H1 (cell line): Measurements from ENCODE around the gene GRAPL. TPM values are rescaled to one million over a fixed set of nuclear protein-coding genes. Genes with fewer than 3 reads are reported as not detected.
"Not testable (repeated sequence)": the region's sequence is repeated elsewhere in the genome, so short reads cannot be mapped to it uniquely, and the experiment has no call there.

ENCODE experiments used
- CTCF ChIA-PET: fragments of 300-600 bp; sonication (Branson Sonifier 250); formaldehyde crosslinking; loops from one replicate; lab custom pipeline; 2021; ENCODE audit not compliant: partially characterized antibody; lab: Charles Lee
- POLR2A ChIA-PET: fragments of 300-600 bp; sonication (Branson Sonifier 250); formaldehyde crosslinking; loops from one replicate; lab custom pipeline; 2021; ENCODE audit warnings: inconsistent platforms; ENCODE audit not compliant: partially characterized antibody; lab: Charles Lee
- DNase-seq, 2 experiments: peaks; one replicate each; pipeline versions ENCODE4 v3.0.0 to v3.0.0-alpha.2; 2010 to 2022; ENCODE audit warnings: low spot score in 2 of 2, low read depth in 1 of 2, mixed read lengths in 1 of 2
- FAIRE-seq: peaks from 2 replicates; lab custom pipeline; 2011; peaks lifted over from hg19 to GRCh38; lab: Jason Lieb, UNC
- H2AFZ ChIP-seq: 2 replicates; pipeline ENCODE4 v1.8.1; 2012; ENCODE audit warnings: low read length, inconsistent platforms
- H2AK5ac ChIP-seq: 2 replicates; pipeline ENCODE4 v1.6.1; 2013; ENCODE audit warnings: low read depth, low read length
- H2BK120ac ChIP-seq: replicated peaks from 2 replicates; pipeline ENCODE3; 2013; ENCODE audit warnings: low read depth, low read length, inconsistent platforms
- H2BK12ac ChIP-seq: 2 replicates; pipeline ENCODE4 v1.6.1; 2013; ENCODE audit warnings: low read depth, low read length
- H2BK15ac ChIP-seq: 2 replicates; pipeline ENCODE4 v1.6.1; 2013; ENCODE audit warnings: low read length
- H2BK20ac ChIP-seq: 2 replicates; pipeline ENCODE4 v1.6.1; 2013; ENCODE audit warnings: low read length
- H2BK5ac ChIP-seq: 2 replicates; pipeline ENCODE4 v1.6.1; 2013; ENCODE audit warnings: low read depth, low read length
- H3K14ac ChIP-seq: 2 replicates; pipeline ENCODE4 v1.6.1; 2013; ENCODE audit warnings: inconsistent platforms; ENCODE audit not compliant: insufficient read length
- H3K18ac ChIP-seq: 2 replicates; pipeline ENCODE4 v1.6.1; 2013; ENCODE audit warnings: low read length; ENCODE audit errors: extremely low read depth
- H3K23ac ChIP-seq: 2 replicates; pipeline ENCODE4 v1.6.1; 2013; ENCODE audit warnings: inconsistent platforms; ENCODE audit not compliant: insufficient read length
- H3K23me2 ChIP-seq: 2 replicates; pipeline ENCODE4 v1.6.1; 2013; ENCODE audit warnings: low read depth, low read length
- H3K27ac ChIP-seq: 2 replicates; pipeline ENCODE4 v1.6.1; 2011; ENCODE audit warnings: low read depth, low read length, inconsistent platforms
- H3K27me3 ChIP-seq, 4 experiments: replicated peaks in 1 of 4; 1 replicate in 1 of 4; 2 replicates in 3 of 4; pipeline versions ENCODE4 v1.6.1 to v1.8.1; 2011 to 2013; ENCODE audit warnings: low read length in 3 of 4, mild to moderate bottlenecking in 3 of 4, inconsistent platforms in 2 of 4, mixed read lengths in 2 of 4, moderate library complexity in 1 of 4; ENCODE audit not compliant: control insufficient read depth in 3 of 4, insufficient read depth in 3 of 4; ENCODE audit errors: extremely low read depth in 1 of 4
- H3K36me3 ChIP-seq, 4 experiments: 2 replicates each; pipeline versions ENCODE4 v1.6.1 to v1.8.1; 2011 to 2013; ENCODE audit warnings: mild to moderate bottlenecking in 4 of 4, low read length in 3 of 4, moderate library complexity in 2 of 4, control low read depth in 1 of 4, inconsistent platforms in 1 of 4; ENCODE audit not compliant: insufficient read depth in 4 of 4, control insufficient read depth in 2 of 4
- H3K4ac ChIP-seq: replicated peaks from 2 replicates; pipeline ENCODE3; 2013; ENCODE audit warnings: low read length, low read depth, mixed read lengths, inconsistent platforms; ENCODE audit not compliant: insufficient read length
- H3K4me1 ChIP-seq, 4 experiments: replicated peaks in 1 of 4; 1 replicate in 1 of 4; 2 replicates in 3 of 4; pipeline versions ENCODE4 v1.6.1 to v1.8.1; 2011 to 2013; ENCODE audit warnings: low read length in 3 of 4, inconsistent platforms in 2 of 4, mixed read lengths in 1 of 4; ENCODE audit not compliant: insufficient read depth in 4 of 4, control insufficient read depth in 3 of 4
- H3K4me2 ChIP-seq, 2 experiments: 2 replicates each; pipeline versions ENCODE4 v1.6.1 to v1.8.1; 2011 to 2013; ENCODE audit warnings: low read depth in 2 of 2, low read length in 2 of 2, control low read depth in 1 of 2, inconsistent platforms in 1 of 2, mild to moderate bottlenecking in 1 of 2; ENCODE audit not compliant: insufficient read depth in 1 of 2
- H3K4me3 ChIP-seq, 4 experiments: fragments of 200-600, 300-600 bp in 1 of 4; sonication (generic), shearing (Covaris generic), sonication (Bioruptor Twin) in 1 of 4; 2 replicates each; pipeline versions ENCODE4 v1.5.1 to v1.8.1; 2011 to 2016; ENCODE audit warnings: low read length in 4 of 4, low read depth in 3 of 4, control low read depth in 2 of 4, inconsistent platforms in 2 of 4, mild to moderate bottlenecking in 2 of 4, mixed read lengths in 1 of 4, moderate library complexity in 1 of 4; ENCODE audit not compliant: insufficient read depth in 2 of 4; ENCODE audit errors: extremely low read depth in 1 of 4
- H3K56ac ChIP-seq: replicated peaks from 2 replicates; pipeline ENCODE3; 2013; ENCODE audit warnings: low read depth, mild to moderate bottlenecking, mixed read lengths, low read length, inconsistent platforms; ENCODE audit not compliant: insufficient read length
- H3K79me1 ChIP-seq: 2 replicates; pipeline ENCODE4 v1.6.1; 2013; ENCODE audit warnings: low read depth, low read length, control low read depth
- H3K79me2 ChIP-seq, 2 experiments: 2 replicates each; pipeline versions ENCODE4 v1.6.1 to v1.8.1; 2012 to 2013; ENCODE audit warnings: low read length in 2 of 2, mild to moderate bottlenecking in 2 of 2, inconsistent platforms in 1 of 2; ENCODE audit not compliant: insufficient read depth in 2 of 2, control insufficient read depth in 1 of 2
- H3K9ac ChIP-seq, 4 experiments: replicated peaks in 1 of 4; 1 replicate in 1 of 4; 2 replicates in 3 of 4; pipeline versions ENCODE4 v1.6.1 to v1.8.1; 2011 to 2013; ENCODE audit warnings: low read depth in 3 of 4, low read length in 3 of 4, control low read depth in 2 of 4, mild to moderate bottlenecking in 2 of 4, moderate library complexity in 2 of 4, inconsistent platforms in 1 of 4; ENCODE audit errors: extremely low read depth in 1 of 4
- H3K9me3 ChIP-seq, 2 experiments: 2 replicates each; pipeline versions ENCODE4 v1.6.1 to v1.8.1; 2012 to 2013; ENCODE audit warnings: mild to moderate bottlenecking in 2 of 2, moderate library complexity in 2 of 2, control low read depth in 1 of 2, inconsistent platforms in 1 of 2, low read depth in 1 of 2, low read length in 1 of 2, mixed read lengths in 1 of 2; ENCODE audit not compliant: insufficient read depth in 2 of 2
- H4K20me1 ChIP-seq, 2 experiments: replicated peaks in 1 of 2; 2 replicates each; pipeline versions ENCODE3 to v1.8.1; 2011 to 2013; ENCODE audit warnings: inconsistent platforms in 2 of 2, low read length in 2 of 2, mild to moderate bottlenecking in 1 of 2; ENCODE audit not compliant: insufficient read depth in 2 of 2, control insufficient read depth in 1 of 2
- H4K5ac ChIP-seq: 2 replicates; pipeline ENCODE4 v1.6.1; 2013; ENCODE audit warnings: low read length, low read depth, mixed read lengths, inconsistent platforms; ENCODE audit not compliant: insufficient read length
- H4K8ac ChIP-seq: 2 replicates; pipeline ENCODE4 v1.8.0; 2013; ENCODE audit warnings: mild to moderate bottlenecking, moderate library complexity, low read length, inconsistent platforms; ENCODE audit not compliant: insufficient read depth; ENCODE audit errors: extremely low read depth
- H4K91ac ChIP-seq: replicated peaks from 2 replicates; pipeline ENCODE3; 2013; ENCODE audit warnings: low read length, mixed read lengths, inconsistent platforms; ENCODE audit not compliant: insufficient read length
- WGBS, 2 experiments: shearing (Covaris generic) in 1 of 2; methylation state at CpG; one replicate each; pipeline versions ENCODE4 v1.1.6 to v1.1.7; 2013 to 2015; ENCODE audit warnings: low lambda C conversion rate in 2 of 2, mixed read lengths in 2 of 2, inconsistent platforms in 1 of 2, low coverage in 1 of 2, missing lambda C conversion rate in 1 of 2; ENCODE audit not compliant: insufficient replicate concordance in 2 of 2, insufficient coverage in 1 of 2, insufficient read length in 1 of 2; ENCODE audit errors: extremely low coverage in 1 of 2, missing lambda C conversion rate in 1 of 2; 5-methylcytosine and 5-hydroxymethylcytosine counted together
- polyA plus RNA-seq, 7 experiments: library from polyadenylated mRNA; depleted of rRNA in 3 of 7; stranded (reverse) in 5 of 7; unstranded in 2 of 7; fragments of >200 nt in 5 of 7; fragments of 200-250 nt in 2 of 7; gene quantifications; 1 replicate in 5 of 7; 2 replicates in 1 of 7; 4 replicates in 1 of 7; pipeline versions ENCODE4 v1.2.1 to v1.2.3, GENCODE V29; 2011 to 2013; ENCODE audit warnings: missing spikeins in 2 of 7, mixed read lengths in 2 of 7
- total RNA-seq: library from RNA; stranded (reverse); fragmentation: NEBNext Ultra II Directional; extraction: Animal tissue kit (Norgen Biotek cat#: 25700); gene quantifications from 2 replicates; pipeline ENCODE4 v1.2.1, GENCODE V29; 2021

Gene GRAPL
- total and polyA plus RNA-seq, 2 of the 8 experiments (the other 6 are each of a cell fraction or from before 2014, with no cell fraction given), result 0.15 TPM; not detected in 1

DNA sequence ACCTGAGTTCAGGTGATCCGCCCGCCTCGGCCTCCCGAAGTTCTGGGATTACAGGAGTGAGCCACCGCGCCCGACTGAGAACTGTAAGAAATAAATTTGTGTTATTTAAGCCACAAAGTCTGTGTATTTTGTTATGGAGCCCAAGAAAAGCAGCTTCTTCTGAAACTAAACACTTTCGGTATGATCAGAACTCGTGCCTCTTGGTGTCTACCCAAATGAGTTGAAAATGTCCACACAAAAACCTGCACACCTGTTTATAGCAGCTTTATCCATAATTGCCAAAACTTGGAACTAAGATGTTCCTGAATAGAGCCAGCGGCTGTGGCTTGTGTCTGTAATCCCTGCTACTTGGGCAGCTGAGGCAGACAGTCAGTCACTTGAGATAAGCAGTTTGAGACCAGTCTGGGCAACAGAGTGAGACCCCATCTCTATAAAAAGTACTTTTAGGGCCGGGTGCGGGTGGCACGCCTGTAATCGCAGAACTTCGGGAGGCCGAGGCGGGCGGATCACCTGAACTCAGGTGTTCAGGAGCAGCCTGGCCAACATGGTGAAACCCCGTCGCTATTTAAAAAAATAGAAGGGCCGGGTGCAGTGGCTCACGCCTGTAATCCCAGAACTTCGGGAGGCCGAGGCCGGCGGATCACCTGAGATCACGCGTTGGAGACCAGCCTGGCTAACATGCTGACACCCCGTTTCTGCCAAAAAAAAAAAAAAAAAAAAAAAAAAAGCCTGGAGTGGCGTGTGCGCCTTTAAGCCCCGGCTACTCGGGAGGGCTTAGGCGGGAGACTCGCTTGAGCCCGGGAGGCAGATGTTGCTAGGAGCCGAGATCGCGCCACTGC lies 61.7 kb downstream of the GRAPL start:
- H4K91ac ChIP-seq, POLR2A ChIA-PET, H4K8ac ChIP-seq, H4K5ac ChIP-seq, H3K18ac ChIP-seq, H3K79me2 ChIP-seq, H3K4me3 ChIP-seq, H3K23me2 ChIP-seq, H2AK5ac ChIP-seq, H3K4me1 ChIP-seq, H3K9me3 ChIP-seq, H2BK120ac ChIP-seq, H3K23ac ChIP-seq, H3K27me3 ChIP-seq, H2BK5ac ChIP-seq, H3K79me1 ChIP-seq, H3K4me2 ChIP-seq, H2AFZ ChIP-seq, DNase-seq, H3K9ac ChIP-seq, H3K27ac ChIP-seq, H4K20me1 ChIP-seq, H2BK20ac ChIP-seq, H3K36me3 ChIP-seq, H3K14ac ChIP-seq, FAIRE-seq, H2BK12ac ChIP-seq, CTCF ChIA-PET, H3K4ac ChIP-seq, H3K56ac ChIP-seq, H2BK15ac ChIP-seq: not testable (repeated sequence)
- WGBS, 2 experiments, result no CpG with 5 or more reads among the region's 39 CpGs
